ENCODE measurements around the gene C22orf15. TPM values are rescaled to one million over a fixed set of nuclear protein-coding genes. Genes with fewer than 3 reads are reported as not detected.

C22orf15 gene
- total RNA-seq, 4 donors from 2014 or later = not detected

GRCh38 chr22:23752090-23752691 lies 10.6 kb upstream of the C22orf15 start:
- Histone ChIP-seq H3K4me3 (peak overlapping the region in 3 of 4 donors; percentile 54 to 79 (median 68)), H3K36me3 (no peaks in the 10 kb centered on the region), H3K4me1 (peaks cover 0 to 14% (median 2%) of the 10 kb centered on the region in 4 donors), H3K9me3 (no peaks in the 10 kb centered on the region), H3K27me3 (no peaks in the 10 kb centered on the region), H3K27ac (peak overlapping the region in 2 of 4 donors; percentile 84 to 89)
- DNase-seq = peak in 2 of 3 donors; percentile 88
- TF ChIP-seq POLR2A (IDR thresholded peaks at IDR 0.05) (no peak), CTCF (IDR thresholded peaks at IDR 0.05) (no peak)

GRCh38 chr22:23752750-23753149 lies 10.0 kb upstream of the C22orf15 start:
- TF ChIP-seq POLR2A (IDR thresholded peaks at IDR 0.05) (no peak), CTCF (IDR thresholded peaks at IDR 0.05) (no peak)
- peak in 2 of 3 donors; percentile 64 to 66 for DNase-seq
- no peaks in the 10 kb centered on the region for H3K27me3 ChIP-seq
- H3K36me3 ChIP-seq = no peaks in the 10 kb centered on the region
- H3K4me3 ChIP-seq = peak overlapping the region in 2 of 4 donors; percentile 38 to 54
- peaks cover 0 to 14% (median 2%) of the 10 kb centered on the region in 4 donors for H3K4me1 ChIP-seq
- H3K27ac ChIP-seq = peak overlapping the region in 2 of 4 donors; percentile 84 to 89
- H3K9me3 ChIP-seq = no peaks in the 10 kb centered on the region

- no peaks in the 10 kb centered on the region for H3K36me3 ChIP-seq
- H3K4me1 ChIP-seq = peaks cover 0 to 14% (median 2%) of the 10 kb centered on the region in 4 donors
- peak overlapping the region in 2 of 4 donors; percentile 38 to 54 for H3K4me3 ChIP-seq
- peak in 1 of 3 donors; percentile 53 for DNase-seq
- H3K27ac ChIP-seq = peak overlapping the region in 2 of 4 donors; percentile 84 to 89
- no peak for TF ChIP-seq POLR2A (IDR thresholded peaks at IDR 0.05)
- no peak for TF ChIP-seq CTCF (IDR thresholded peaks at IDR 0.05)
- no peaks in the 10 kb centered on the region for H3K9me3 ChIP-seq
- no peaks in the 10 kb centered on the region for H3K27me3 ChIP-seq
Observed at GRCh38 chr22:23753385-23753784, 9.4 kb upstream of the C22orf15 start.

GRCh38 chr22:23754220-23754919 lies 8.4 kb upstream of the C22orf15 start, which contains the start of gene VPREB3:
TSS of gene VPREB3 (minus strand) at chr22:23754425. CDS start at chr22:23754363, 62 bp downstream.
- peak within 1 kb of the TSS in 2 of 4 donors; percentile 38 to 54 for H3K4me3 ChIP-seq
- no peaks in the 10 kb centered on the region for H3K36me3 ChIP-seq
- no peaks in the 10 kb centered on the region for H3K9me3 ChIP-seq
- peaks cover 0 to 14% (median 2%) of the 10 kb centered on the region in 4 donors for H3K4me1 ChIP-seq
- no peaks in the 10 kb centered on the region for H3K27me3 ChIP-seq
- DNase-seq = peak in 2 of 3 donors; percentile 79 to 83
- H3K27ac ChIP-seq = peak within 1 kb of the TSS in 2 of 4 donors; percentile 84 to 89
- TF ChIP-seq POLR2A (IDR thresholded peaks at IDR 0.05) = no peak
- TF ChIP-seq CTCF (IDR thresholded peaks at IDR 0.05) = no peak

GRCh38 chr22:23754980-23755636 lies 7.7 kb upstream of the C22orf15 start:
- no peak for TF ChIP-seq CTCF (IDR thresholded peaks at IDR 0.05)
- no peak for TF ChIP-seq POLR2A (IDR thresholded peaks at IDR 0.05)
- H3K9me3 ChIP-seq = no peaks in the 10 kb centered on the region
- no peak overlapping the region for H3K4me3 ChIP-seq
- no peaks in the 10 kb centered on the region for H3K36me3 ChIP-seq
- peak overlapping the region in 1 of 4 donors; percentile 84 for H3K27ac ChIP-seq
- no peaks in the 10 kb centered on the region for H3K27me3 ChIP-seq
- peaks cover 0 to 9% (median 2%) of the 10 kb centered on the region in 4 donors for H3K4me1 ChIP-seq
- DNase-seq = no peak
